Stomach smooth muscle (tissue), 2 donors: ENCODE results near the gene PDE6B.

Source experiments
- H3K27ac ChIP-seq: one replicate; pipeline ENCODE4 v1.7.0; 2013; ENCODE audit warnings: mild to moderate bottlenecking, low read length, inconsistent platforms
- H3K27me3 ChIP-seq, 2 donors: one replicate each; pipeline ENCODE4 v1.7.0; 2013; ENCODE audit warnings: low read length in 2 of 2; ENCODE audit not compliant: insufficient read depth in 2 of 2, control insufficient read depth in 1 of 2
- H3K36me3 ChIP-seq, 2 donors: one replicate each; pipeline ENCODE4 v1.7.0; 2013; ENCODE audit warnings: low read length in 2 of 2; ENCODE audit not compliant: control insufficient read depth in 2 of 2, insufficient read depth in 2 of 2
- H3K4me1 ChIP-seq: one replicate; pipeline ENCODE4 v1.7.0; 2013; ENCODE audit warnings: low read length; ENCODE audit not compliant: control insufficient read depth, insufficient read depth
- H3K4me3 ChIP-seq, 2 donors: one replicate each; pipeline ENCODE4 v1.7.0; 2013; ENCODE audit warnings: low read length in 2 of 2
- H3K9ac ChIP-seq, 2 donors: one replicate each; pipeline ENCODE4 v1.7.0; 2013; ENCODE audit warnings: low read length in 2 of 2, mild to moderate bottlenecking in 1 of 2
- H3K9me3 ChIP-seq, 2 donors: one replicate each; pipeline ENCODE4 v1.7.0; 2013; ENCODE audit warnings: low read length in 2 of 2; ENCODE audit not compliant: control insufficient read depth in 2 of 2
- donor health status: healthy.
- donor health status: Pancreatic carcinoma.

PDE6B gene

GRCh38 chr4:601612-602558 lies 23.5 kb upstream of the PDE6B start:
- H3K9me3 ChIP-seq = no peaks in the 10 kb centered on the region
- no peak overlapping the region for H3K27ac ChIP-seq
- H3K4me1 ChIP-seq = no peaks in the 10 kb centered on the region
- peaks cover 8 to 11% of the 10 kb centered on the region in 2 donors for H3K27me3 ChIP-seq
- no peak overlapping the region for H3K9ac ChIP-seq
- H3K4me3 ChIP-seq = no peak overlapping the region
- no peaks in the 10 kb centered on the region for H3K36me3 ChIP-seq

DNA sequence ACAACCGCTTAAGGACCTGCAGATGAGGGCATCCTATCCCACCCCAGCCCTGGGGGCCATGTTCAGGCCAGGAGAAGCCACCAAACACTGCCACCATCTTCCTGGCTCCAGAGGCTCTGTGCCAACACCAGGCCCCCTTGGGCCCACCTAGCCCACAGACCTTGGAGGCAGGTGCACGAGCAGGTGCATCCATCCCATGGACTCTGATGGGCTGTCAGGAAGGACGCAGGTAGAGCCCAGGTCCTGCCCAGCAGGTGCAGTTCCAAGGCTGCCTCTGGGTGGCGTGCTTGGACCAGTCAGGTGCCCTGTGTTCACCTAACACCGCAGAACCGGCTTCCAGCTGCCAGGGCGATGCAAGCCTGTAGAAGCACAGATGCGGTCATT lies 22.8 kb upstream of the PDE6B start:
- Histone ChIP-seq H3K27ac (no peak overlapping the region), H3K4me3 (no peak overlapping the region), H3K4me1 (no peaks in the 10 kb centered on the region), H3K9ac (no peak overlapping the region), H3K9me3 (no peaks in the 10 kb centered on the region), H3K27me3 (peaks cover 8 to 11% of the 10 kb centered on the region in 2 donors), H3K36me3 (no peaks in the 10 kb centered on the region)

DNA sequence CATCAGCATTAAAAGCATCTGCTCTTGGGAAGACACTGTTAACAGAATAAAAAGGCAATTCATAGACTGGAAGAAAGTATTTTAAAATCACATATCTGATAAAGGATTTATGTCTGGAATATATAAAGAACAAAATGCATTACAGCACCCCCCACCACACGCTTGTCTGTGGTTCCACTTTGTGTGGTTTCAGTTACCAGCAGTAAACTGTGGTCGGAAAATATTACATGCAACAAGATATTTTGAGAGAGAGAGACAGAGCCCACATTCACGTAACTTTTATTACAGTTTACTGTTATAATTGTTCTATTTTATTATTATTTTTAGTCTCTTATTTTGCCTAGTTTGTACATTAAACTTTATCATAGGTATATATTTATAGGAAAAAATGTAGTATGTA lies 21.2 kb upstream of the PDE6B start:
- peaks cover 10 to 14% of the 10 kb centered on the region in 2 donors for H3K27me3 ChIP-seq
- no peak overlapping the region for H3K4me3 ChIP-seq
- H3K9ac ChIP-seq = no peak overlapping the region
- H3K27ac ChIP-seq = no peak overlapping the region
- no peaks in the 10 kb centered on the region for H3K9me3 ChIP-seq
- no peaks in the 10 kb centered on the region for H3K4me1 ChIP-seq
- no peaks in the 10 kb centered on the region for H3K36me3 ChIP-seq

- H3K4me3 ChIP-seq = no peak overlapping the region
- peaks cover 0 to 5% of the 10 kb centered on the region in 2 donors for H3K9me3 ChIP-seq
- H3K36me3 ChIP-seq = no peaks in the 10 kb centered on the region
- peaks cover 11 to 19% of the 10 kb centered on the region in 2 donors for H3K27me3 ChIP-seq
- no peak overlapping the region for H3K9ac ChIP-seq
- H3K27ac ChIP-seq = no peak overlapping the region
- no peaks in the 10 kb centered on the region for H3K4me1 ChIP-seq
Measured at GRCh38 chr4:605702-606425, 19.5 kb upstream of the PDE6B start.

DNA sequence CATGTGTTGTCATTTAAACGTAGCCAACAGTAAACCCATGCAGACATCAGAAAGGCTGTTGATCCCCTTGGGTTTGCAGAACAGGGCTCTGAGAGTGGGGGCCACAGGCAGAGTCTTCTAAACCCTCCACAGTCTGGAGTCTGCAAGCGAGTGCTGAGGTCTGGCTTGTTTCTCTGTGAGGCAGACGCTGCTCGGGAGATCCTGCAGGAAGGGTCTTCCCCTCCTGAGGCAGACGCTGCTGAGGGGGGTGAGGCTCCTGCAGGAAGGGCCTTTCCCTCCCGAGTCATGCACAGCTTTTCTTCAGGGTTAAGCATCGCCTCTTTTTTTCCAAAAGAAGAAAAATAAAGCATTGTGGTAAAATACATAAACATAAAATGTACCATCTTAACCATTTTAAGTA lies 17.1 kb upstream of the PDE6B start:
- Histone ChIP-seq H3K27me3 (peaks cover 6 to 12% of the 10 kb centered on the region in 2 donors), H3K36me3 (no peaks in the 10 kb centered on the region)

GRCh38 chr4:609400-610050 lies 15.8 kb upstream of the PDE6B start:
- Histone ChIP-seq H3K27me3 (peaks cover 6 to 12% of the 10 kb centered on the region in 2 donors), H3K4me3 (no peak overlapping the region), H3K4me1 (no peaks in the 10 kb centered on the region), H3K27ac (no peak overlapping the region), H3K9ac (no peak overlapping the region), H3K36me3 (no peaks in the 10 kb centered on the region), H3K9me3 (peaks cover 0 to 5% of the 10 kb centered on the region in 2 donors)

More for the DNA sequence above, 17.1 kb upstream of the PDE6B start:
- no peak overlapping the region for H3K27ac ChIP-seq
- H3K4me3 ChIP-seq = no peak overlapping the region
- H3K9ac ChIP-seq = no peak overlapping the region
- H3K9me3 ChIP-seq = peaks cover 0 to 5% of the 10 kb centered on the region in 2 donors
- no peaks in the 10 kb centered on the region for H3K4me1 ChIP-seq

DNA sequence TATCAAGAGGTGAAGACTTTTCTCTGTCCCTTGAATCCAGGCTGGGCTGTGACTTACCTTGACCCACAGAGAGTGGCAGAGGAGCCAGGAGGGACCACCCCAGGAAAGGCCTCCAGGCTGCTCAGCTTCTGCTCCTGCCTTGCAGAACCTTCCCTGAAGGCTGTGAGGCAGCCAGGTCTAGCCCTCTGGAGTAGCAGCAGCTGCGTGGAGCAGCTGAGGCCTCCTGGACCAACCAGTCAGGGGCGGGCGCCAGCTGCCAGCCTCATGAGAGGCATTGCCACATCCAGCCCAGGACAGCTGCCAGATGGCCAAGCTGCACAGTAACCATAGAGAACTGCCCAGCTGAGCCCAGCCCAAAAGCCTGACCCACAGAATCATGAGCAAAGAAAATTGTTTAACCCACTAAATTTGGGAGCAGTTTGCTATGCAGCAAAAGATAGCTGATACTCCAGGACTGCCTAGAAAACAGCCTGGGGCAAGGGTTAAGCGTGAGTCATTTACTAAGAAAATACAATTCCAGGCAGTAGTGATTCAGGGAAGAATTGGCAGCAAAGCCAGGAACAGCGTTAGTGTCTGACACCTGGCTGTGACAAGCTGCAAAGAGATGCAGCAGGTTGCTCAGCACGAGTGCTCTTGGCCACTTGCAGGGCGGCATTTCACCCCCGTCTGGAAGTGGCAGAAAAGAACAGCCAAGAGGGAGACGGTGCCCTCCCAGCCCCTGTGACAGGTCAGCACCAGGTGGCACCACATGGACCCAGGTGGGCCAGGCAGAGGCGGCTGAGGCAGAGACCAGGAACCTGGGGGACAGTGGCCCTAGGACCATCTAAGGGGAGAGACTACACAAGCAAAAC lies 14.7 kb upstream of the PDE6B start:
- peaks cover 0 to 5% of the 10 kb centered on the region in 2 donors for H3K9me3 ChIP-seq
- H3K4me3 ChIP-seq = no peak overlapping the region
- H3K27ac ChIP-seq = no peak overlapping the region
- no peaks in the 10 kb centered on the region for H3K4me1 ChIP-seq
- H3K27me3 ChIP-seq = peaks cover 3 to 12% of the 10 kb centered on the region in 2 donors
- no peak overlapping the region for H3K9ac ChIP-seq
- no peaks in the 10 kb centered on the region for H3K36me3 ChIP-seq

- peaks cover 3 to 17% of the 10 kb centered on the region in 2 donors for H3K27me3 ChIP-seq
- H3K4me1 ChIP-seq = no peaks in the 10 kb centered on the region
- no peak overlapping the region for H3K4me3 ChIP-seq
- no peak overlapping the region for H3K9ac ChIP-seq
- H3K27ac ChIP-seq = no peak overlapping the region
- no peaks in the 10 kb centered on the region for H3K36me3 ChIP-seq
- H3K9me3 ChIP-seq = peaks cover 0 to 5% of the 10 kb centered on the region in 2 donors
Measured at GRCh38 chr4:612052-612748, 13.2 kb upstream of the PDE6B start.

DNA sequence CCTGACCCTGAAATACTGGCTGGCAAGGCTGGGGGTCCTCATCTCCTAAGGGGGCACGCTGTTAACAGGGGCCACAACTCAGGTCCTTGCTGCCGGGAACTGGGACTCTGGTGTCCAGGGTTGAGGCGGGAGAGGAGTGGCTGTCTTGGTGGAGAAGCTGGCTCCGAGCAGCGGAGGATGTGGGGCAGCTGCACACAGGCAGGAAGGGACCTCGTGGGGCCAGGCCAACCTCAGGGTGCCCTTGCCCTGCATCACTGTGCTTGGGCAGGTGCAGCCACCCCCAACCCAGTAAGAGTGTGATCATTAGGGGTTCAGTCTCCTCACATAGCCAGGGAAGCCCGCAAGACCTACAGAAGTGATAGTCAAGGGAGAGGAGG lies 12.6 kb upstream of the PDE6B start:
- Histone ChIP-seq H3K27me3 (peaks cover 3 to 19% of the 10 kb centered on the region in 2 donors), H3K4me3 (no peak overlapping the region), H3K4me1 (no peaks in the 10 kb centered on the region), H3K9ac (no peak overlapping the region), H3K9me3 (peaks cover 0 to 5% of the 10 kb centered on the region in 2 donors), H3K36me3 (no peaks in the 10 kb centered on the region), H3K27ac (no peak overlapping the region)
